Measurements from ENCODE around the gene DNAJA3. TPM values are rescaled to one million over a fixed set of nuclear protein-coding genes. Genes with fewer than 3 reads are reported as not detected.

DNAJA3 gene
- total and polyA plus RNA-seq, 2 donors (not counting 3 experiments of a cell fraction or from before 2014, with no cell fraction given) = 33.4 to 45.4 TPM

DNA sequence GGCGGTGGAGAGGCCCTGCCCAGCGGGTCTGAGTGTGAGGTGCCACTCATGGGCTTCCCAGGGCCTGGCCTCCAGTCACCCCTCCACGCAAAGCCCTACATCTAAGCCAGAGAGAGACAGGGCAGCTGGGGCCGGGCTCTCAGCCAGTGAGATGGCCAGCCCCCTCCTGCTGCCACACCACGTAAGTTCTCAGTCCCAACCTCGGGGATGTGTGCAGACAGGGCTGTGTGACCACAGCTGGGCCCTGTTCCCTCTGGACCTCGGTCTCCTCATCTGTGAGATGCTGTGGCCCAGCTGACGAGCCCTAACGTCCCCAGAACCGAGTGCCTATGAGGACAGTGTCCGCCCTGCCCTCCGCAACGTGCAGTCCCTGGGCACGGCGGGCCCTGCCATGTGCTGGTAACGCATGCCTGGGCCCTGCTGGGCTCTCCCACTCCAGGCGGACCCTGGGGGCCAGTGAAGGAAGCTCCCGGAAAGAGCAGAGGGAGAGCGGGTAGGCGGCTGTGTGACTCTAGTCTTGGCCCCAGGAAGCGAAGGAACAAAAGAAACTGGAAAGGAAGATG lies 42.8 kb upstream of the DNAJA3 start:
- Histone ChIP-seq H3K4me1 (ENCODE audit: control insufficient read depth, extremely low read depth, insufficient read depth, low read length) (peaks cover 22% of the 10 kb centered on the region), H2AFZ (ENCODE audit: low read depth, low read length) (no peak overlapping the region), H3K9me1 (replicated peaks; ENCODE audit: control insufficient read depth, extremely low read depth, insufficient read depth, low read length) (no peaks in the 10 kb centered on the region)

More for the DNA sequence above, 42.8 kb upstream of the DNAJA3 start:
- no peaks in the 10 kb centered on the region for H3K9me3 ChIP-seq (replicated peaks; ENCODE audit: control insufficient read depth, insufficient read depth, low read length)
- DNase-seq (ENCODE audit: low read depth, low spot score) = no peak
- no TSS peak for BruUV-seq (replicated peaks)
- CTCF ChIA-PET = interaction anchor here (1.0 to 1.8 kb wide), 2 partner anchors 21 to 26 kb away, joined by 3 to 4 read pairs; no protein-coding TSS in a partner anchor
- dilution Hi-C loops (cut with MboI; ENCODE audit: extremely low pct_ligation_motif_present, low sequenced_read_pairs) = no loop called here
- H3K27ac ChIP-seq (ENCODE audit: insufficient read depth, low read depth, low read length) = no peak overlapping the region
- POLR2A ChIA-PET = no interaction called here
- no peak overlapping the region for H3K9ac ChIP-seq (replicated peaks; ENCODE audit: extremely low read depth, insufficient read depth, low read length)
- no peaks in the 10 kb centered on the region for H3K27me3 ChIP-seq (ENCODE audit: control insufficient read depth in 2 of 2, insufficient read depth in 2 of 2, low read length in 2 of 2)
- intact Hi-C loops (cut with micrococcal nuclease) = no loop called here
- TF ChIP-seq GATA2 (IDR thresholded peaks at IDR 0.05; ENCODE audit: insufficient read depth, insufficient read length, low read depth, low read length) (no peak), POLR2A (IDR thresholded peaks at IDR 0.05; ENCODE audit: low read depth, low read length) (no peak), JUN (IDR thresholded peaks at IDR 0.05; ENCODE audit: borderline replicate concordance, insufficient read depth, insufficient read length, low read depth) (no peak), EZH2 (IDR thresholded peaks at IDR 0.05; ENCODE audit: borderline replicate concordance, low read depth, low read length, severe bottlenecking) (no peak), MYC (IDR thresholded peaks at IDR 0.05; ENCODE audit: low read depth, low read length) (no peak), FOS (IDR thresholded peaks at IDR 0.05; ENCODE audit: borderline replicate concordance, insufficient read depth, low read length) (no peak), POLR2AphosphoS5 (IDR thresholded peaks at IDR 0.05; ENCODE audit: insufficient read depth, low read depth, low read length) (no peak)
- TF ChIP-seq, protein P1, sequence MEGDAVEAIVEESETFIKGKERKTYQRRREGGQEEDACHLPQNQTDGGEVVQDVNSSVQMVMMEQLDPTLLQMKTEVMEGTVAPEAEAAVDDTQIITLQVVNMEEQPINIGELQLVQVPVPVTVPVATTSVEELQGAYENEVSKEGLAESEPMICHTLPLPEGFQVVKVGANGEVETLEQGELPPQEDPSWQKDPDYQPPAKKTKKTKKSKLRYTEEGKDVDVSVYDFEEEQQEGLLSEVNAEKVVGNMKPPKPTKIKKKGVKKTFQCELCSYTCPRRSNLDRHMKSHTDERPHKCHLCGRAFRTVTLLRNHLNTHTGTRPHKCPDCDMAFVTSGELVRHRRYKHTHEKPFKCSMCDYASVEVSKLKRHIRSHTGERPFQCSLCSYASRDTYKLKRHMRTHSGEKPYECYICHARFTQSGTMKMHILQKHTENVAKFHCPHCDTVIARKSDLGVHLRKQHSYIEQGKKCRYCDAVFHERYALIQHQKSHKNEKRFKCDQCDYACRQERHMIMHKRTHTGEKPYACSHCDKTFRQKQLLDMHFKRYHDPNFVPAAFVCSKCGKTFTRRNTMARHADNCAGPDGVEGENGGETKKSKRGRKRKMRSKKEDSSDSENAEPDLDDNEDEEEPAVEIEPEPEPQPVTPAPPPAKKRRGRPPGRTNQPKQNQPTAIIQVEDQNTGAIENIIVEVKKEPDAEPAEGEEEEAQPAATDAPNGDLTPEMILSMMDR (IDR thresholded peaks at IDR 0.05; ENCODE audit: extremely low read depth in 1 of 2, insufficient read depth in 1 of 2, low read depth in 1 of 2, low read length in 2 of 2) = no peak
- TF ChIP-seq, protein P2, sequence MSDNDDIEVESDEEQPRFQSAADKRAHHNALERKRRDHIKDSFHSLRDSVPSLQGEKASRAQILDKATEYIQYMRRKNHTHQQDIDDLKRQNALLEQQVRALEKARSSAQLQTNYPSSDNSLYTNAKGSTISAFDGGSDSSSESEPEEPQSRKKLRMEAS (IDR thresholded peaks at IDR 0.05; ENCODE audit: insufficient read depth, insufficient read length) = no peak
- H3K4me3 ChIP-seq (replicated peaks in 1 of 3; ENCODE audit: insufficient read depth in 1 of 3, low read depth in 1 of 3, low read length in 3 of 3) = no peak overlapping the region
- H3K79me2 ChIP-seq (ENCODE audit: control insufficient read depth, insufficient read depth, low read length) = no peaks in the 10 kb centered on the region
- no peak for FAIRE-seq
- H3K4me2 ChIP-seq (ENCODE audit: insufficient read depth, low read length) = no peak overlapping the region
- peaks cover 0 to 9% of the 10 kb centered on the region in 2 experiments for H3K36me3 ChIP-seq (ENCODE audit: control insufficient read depth in 2 of 2, extremely low read depth in 1 of 2, insufficient read depth in 2 of 2, low read length in 2 of 2)
- H4K20me1 ChIP-seq (replicated peaks; ENCODE audit: control insufficient read depth, extremely low read depth, insufficient read depth, low read length) = no peaks in the 10 kb centered on the region

Measured in endothelial cell of umbilical vein (primary cell).